Right ventricle myocardium inferior (tissue), 1 donor: ENCODE results near the gene KCNH1. TPM values are rescaled to one million over a fixed set of nuclear protein-coding genes. Genes with fewer than 3 reads are reported as not detected.

Experiments
- ATAC-seq: fragments of 200-7000 bp; cut with Tn5 transposase; one replicate; pipeline ENCODE4 v1.9.1; 2020; ENCODE audit warnings: mild to moderate bottlenecking, moderate library complexity
- DNase-seq: peaks from one replicate; pipeline ENCODE4 v3.0.0; 2021; ENCODE audit errors: missing footprints
- intact Hi-C: fragments of 100-400 bp; cut with DNase I; formaldehyde crosslinking; loops from one replicate; pipeline ENCODE4 v1.11.0; 2022
- total RNA-seq: library from RNA; stranded (reverse); fragmentation: NEBNext Ultra II Directional; extraction: Animal tissue kit (Norgen Biotek cat#: 25700); gene quantifications from one replicate; pipeline ENCODE4 v1.2.1, GENCODE V29; 2021
- donor health status: DM: no; HTN: yes; CAD: no; lungs with severe emphysema.

Gene KCNH1
- total RNA-seq, 1 donor from 2014 or later: not detected

DNA sequence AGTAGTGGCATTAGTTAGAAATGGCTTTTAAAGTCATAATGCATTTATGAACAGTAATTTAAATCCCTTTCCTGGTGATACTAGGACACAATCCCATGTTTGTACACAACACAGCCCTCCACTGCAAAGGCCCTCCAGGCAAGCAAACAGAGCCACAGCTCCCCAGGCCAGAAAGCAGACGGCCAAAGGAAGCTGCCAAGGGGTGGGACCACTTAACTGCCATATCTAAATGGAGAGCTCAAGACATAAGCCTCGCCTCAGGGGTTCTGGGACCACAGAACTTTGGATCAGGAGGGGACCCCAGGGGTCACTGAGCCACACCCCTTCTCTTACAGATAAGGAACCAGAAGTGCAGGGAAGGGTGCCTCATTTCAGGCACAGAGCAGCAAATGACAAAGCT, 189.7 kb downstream of the KCNH1 start:
- intact Hi-C loops: loop anchor here (10.0 kb wide), 1 partner anchor 359 kb away; no protein-coding TSS in a partner anchor
- no peak for ATAC-seq

DNA sequence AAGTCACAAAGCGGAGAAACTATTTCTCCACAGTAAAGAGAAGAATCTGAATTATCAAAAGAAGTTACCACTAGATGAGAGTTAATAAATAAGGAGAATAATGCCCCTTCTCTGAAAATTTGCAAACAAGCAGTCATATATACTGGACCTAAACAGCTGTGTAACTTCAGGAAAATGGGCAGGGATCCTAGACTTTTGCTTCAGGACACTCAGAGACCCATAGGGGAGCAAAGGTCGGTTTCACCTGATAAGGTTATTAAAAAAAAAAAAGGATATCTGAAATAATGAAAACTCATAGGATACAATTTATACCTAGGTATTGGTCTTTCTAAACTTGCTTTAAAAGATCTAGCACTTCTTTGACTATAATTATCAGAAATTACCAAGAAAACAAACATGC, 191.4 kb downstream of the KCNH1 start:
- DNase-seq (no peak), ATAC-seq (no peak)
- intact Hi-C loops: loop anchor here (10.0 kb wide), 1 partner anchor 358 kb away; no protein-coding TSS in a partner anchor

More for the DNA sequence above, 189.7 kb downstream of the KCNH1 start:
- no peak for DNase-seq

DNA sequence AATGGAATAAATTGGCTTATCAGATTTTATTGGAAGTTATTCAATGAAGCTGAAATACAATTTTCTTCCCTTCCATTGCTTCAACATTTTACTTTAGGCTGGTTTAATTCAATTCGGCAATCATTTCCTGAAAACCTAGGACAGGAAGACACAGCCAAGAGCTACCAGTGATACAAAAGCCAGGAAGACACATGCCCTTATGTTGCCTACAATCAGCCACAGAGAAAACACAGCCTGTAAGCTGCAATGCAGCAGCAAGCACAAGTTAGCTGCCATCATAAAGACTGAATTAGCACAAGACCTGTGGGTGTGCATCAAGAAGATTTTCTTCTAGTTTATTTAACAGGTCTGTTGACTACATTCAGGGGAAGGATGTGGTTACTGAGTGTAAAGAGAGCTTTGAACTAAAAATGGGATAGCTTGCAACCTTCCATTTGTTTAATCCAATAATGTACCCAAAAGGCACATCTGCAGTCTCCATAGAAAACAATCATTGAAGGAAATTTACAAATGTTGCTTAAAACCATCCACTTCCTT, 193.8 kb downstream of the KCNH1 start:
- no peak for DNase-seq
- no peak for ATAC-seq
- intact Hi-C loops: loop anchor here (10.0 kb wide), 1 partner anchor 355 kb away; no protein-coding TSS in a partner anchor

DNA sequence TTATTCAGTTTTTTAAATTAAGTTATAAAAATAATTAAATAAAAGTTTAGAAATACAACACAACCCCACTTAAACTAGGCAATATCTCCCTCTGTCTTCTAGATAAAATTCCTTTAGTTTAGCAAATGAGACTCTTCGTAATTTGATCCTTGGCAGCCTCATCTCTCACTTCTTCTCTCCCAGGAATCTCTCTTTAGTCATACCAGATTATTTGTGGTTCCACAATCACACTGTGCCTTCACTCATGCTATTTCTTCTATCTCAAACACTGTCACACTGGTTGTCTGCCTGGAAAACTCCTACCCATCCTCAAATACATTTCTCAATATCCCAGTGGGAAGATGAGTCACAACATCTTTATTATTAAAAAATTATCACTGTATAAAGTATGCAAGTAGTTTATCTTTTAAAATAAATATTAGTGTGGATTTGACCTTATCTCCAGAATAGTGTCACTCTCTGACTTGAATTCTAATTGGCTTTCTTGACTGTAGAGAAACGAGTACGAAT, 195.5 kb downstream of the KCNH1 start:
- intact Hi-C loops: no loop called here
- ATAC-seq: no peak
- DNase-seq: no peak

- intact Hi-C loops: no loop called here
- no peak for ATAC-seq
- DNase-seq: no peak
These were observed 196.1 kb downstream of the KCNH1 start for GRCh38 chr1:210937846-210938245.

GRCh38 chr1:210935905-210936304, 198.0 kb downstream of the KCNH1 start:
- DNase-seq (no peak), ATAC-seq (no peak)
- intact Hi-C loops: no loop called here

GRCh38 chr1:210932104-210932503, 201.8 kb downstream of the KCNH1 start:
- ATAC-seq: no peak
- intact Hi-C loops: no loop called here
- DNase-seq: no peak

DNA sequence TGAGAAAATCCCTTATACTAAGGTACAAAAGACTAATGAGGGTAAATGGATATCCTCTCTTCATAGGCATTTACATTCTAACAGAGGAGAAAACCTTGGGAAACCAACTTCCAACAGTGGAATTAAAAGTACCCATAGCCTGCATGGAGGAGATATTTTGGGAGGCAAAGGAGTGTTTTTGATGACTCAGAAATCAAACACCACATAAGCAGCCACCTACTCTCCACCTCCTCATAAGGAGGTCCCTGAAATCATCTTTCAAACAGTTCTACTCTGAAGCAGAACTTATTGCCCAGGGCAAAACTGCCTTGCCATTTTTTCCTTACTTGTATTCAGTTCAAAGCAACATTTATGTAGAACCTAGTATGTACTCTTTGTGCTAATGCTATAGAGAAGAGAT, 211.3 kb downstream of the KCNH1 start:
- intact Hi-C loops: no loop called here
- ATAC-seq (no peak), DNase-seq (no peak)

DNA sequence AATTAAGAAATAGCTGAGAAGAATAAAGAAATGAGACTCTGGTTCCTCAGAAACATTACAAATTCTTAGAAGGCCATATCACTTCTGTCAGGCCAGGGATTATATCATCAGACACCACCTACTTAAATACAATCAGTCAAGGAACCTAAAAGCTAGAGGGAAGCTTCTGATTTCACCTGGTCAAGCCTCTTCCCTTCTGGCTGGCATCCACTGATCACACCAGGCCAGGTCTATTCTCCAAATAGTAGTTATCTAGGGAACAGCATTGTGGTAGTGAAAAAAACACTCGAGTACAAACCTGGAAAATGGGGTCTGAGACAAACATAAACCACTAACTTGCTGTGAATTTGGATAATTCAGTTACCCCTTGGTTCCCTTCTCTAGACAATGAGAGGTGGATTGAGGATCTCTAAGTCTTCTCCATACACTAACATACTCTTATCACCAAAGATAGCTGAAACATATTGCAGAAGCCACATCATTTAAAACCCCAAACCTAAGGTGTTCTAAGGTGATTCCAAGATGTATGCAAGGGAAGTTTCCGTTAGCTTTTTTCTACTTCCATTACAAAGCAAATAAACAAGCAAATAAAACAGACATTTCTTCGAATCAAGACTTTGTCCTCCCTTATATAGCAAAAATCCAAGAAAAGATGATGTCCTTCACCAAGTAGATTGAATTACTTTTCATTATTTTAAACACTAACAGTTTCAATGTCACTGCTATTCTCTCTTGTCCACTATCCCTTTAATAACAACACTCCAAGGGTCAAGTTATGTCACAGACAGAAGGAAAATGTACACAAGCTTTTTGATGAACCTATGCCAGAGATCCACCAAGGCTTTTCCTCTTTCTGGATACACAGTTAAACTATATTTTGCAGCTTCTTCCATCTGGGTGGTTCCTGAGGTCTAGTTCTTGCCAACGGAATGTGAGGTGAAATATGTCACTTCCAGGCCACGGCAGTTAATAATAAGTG, 212.9 kb downstream of the KCNH1 start:
- DNase-seq: no peak
- intact Hi-C loops: no loop called here
- no peak for ATAC-seq

- no peak for DNase-seq
- intact Hi-C loops: no loop called here
These were observed 213.7 kb downstream of the KCNH1 start for GRCh38 chr1:210920258-210920657.

DNA sequence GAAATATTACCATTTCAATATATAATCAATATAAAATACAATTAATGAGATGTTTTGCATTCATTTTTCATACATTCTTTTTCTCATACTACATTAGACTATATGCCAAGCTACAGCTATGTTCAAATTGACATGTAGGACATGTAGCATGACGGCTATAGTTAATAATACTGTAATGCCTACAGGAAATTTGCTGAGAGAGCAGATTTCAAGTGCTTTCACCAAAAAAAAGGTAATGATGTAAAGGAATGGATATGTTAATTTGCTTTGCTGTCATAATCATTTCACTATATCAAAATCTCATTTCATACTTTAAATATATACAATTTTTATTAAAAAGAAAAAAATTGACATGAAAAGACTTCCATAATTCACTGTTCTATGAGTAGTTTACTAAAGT, 215.1 kb downstream of the KCNH1 start:
- DNase-seq (no peak), ATAC-seq (no peak)
- intact Hi-C loops: no loop called here

More at GRCh38 chr1:210920258-210920657, 213.7 kb downstream of the KCNH1 start:
- ATAC-seq: no peak

GRCh38 chr1:210917560-210918169, 216.3 kb downstream of the KCNH1 start:
- DNase-seq (no peak), ATAC-seq (no peak)
- intact Hi-C loops: no loop called here

- no peak for ATAC-seq
- no peak for DNase-seq
- intact Hi-C loops: no loop called here
These were observed 217.4 kb downstream of the KCNH1 start for GRCh38 chr1:210916548-210916947.

GRCh38 chr1:210915890-210916507, 217.9 kb downstream of the KCNH1 start:
- intact Hi-C loops: no loop called here
- no peak for ATAC-seq

GRCh38 chr1:210912752-210913151, 221.2 kb downstream of the KCNH1 start:
- ATAC-seq (no peak), DNase-seq (no peak)
- intact Hi-C loops: no loop called here

More at GRCh38 chr1:210915890-210916507, 217.9 kb downstream of the KCNH1 start:
- no peak for DNase-seq

DNA sequence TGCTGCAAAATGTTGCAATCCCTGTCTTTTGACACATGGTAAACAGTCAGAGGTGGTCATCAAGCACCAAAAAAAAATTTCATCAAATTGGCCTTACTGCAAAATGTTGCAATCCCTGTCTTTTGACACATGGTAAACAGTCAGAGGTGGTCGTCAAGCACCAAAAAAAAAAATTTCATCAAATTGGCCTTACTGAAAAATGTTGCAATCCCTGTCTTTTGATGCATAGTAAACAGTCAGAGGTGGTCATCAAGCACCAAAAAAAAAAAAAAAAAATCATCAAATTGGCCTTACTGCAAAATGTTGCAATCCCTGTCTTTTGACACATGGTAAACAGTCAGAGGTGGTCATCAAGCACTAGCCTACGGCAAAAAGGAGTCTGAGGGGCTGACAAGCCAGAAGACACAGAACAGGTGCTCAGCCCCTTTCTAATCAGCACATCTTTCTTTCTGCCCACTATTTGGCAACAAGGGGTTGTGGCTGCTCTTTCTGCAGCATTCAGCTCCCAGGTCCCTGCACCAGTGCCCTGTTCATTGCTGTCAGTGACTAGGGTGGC, 223.8 kb downstream of the KCNH1 start:
- ATAC-seq (no peak), DNase-seq (no peak)
- intact Hi-C loops: no loop called here

- intact Hi-C loops: no loop called here
- ATAC-seq (no peak), DNase-seq (no peak)
These were observed 225.2 kb downstream of the KCNH1 start for GRCh38 chr1:210908791-210909190.

DNA sequence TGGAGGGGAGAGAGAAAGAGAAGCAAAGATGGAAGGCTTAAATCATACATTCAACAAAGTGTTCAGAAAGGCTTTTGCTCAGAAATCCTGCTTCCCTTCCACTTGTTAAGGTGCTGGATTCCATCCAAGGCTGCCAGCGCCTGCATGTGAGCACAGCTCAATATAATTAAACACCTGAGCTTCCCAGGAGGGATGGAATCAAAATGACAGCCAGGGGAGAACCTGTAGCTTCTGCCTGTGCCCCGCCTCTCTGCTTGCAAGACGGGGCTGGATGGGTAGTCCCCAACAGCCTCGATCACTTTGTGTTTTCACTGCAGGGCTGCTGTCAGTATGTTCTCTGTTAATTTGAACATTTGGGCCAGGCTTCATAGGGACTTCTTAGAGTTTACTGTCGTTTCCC, 225.7 kb downstream of the KCNH1 start:
- DNase-seq (no peak), ATAC-seq (no peak)
- intact Hi-C loops: no loop called here
